Fibroblast of the aortic adventitia (primary cell): Measurements from ENCODE around the gene NTPCR. TPM values are rescaled to one million over a fixed set of nuclear protein-coding genes. Genes with fewer than 3 reads are reported as not detected.
"Not testable (repeated sequence)": the region's sequence is repeated elsewhere in the genome, so short reads cannot be mapped to it uniquely, and the experiment has no call there.

ENCODE experiments used
- DNase-seq: peaks from one replicate; pipeline ENCODE4 v3.0.0-alpha.2; 2010; ENCODE audit warnings: low read depth
- H3K4me3 ChIP-seq: 2 replicates; pipeline ENCODE4 v1.5.1; 2011; ENCODE audit warnings: low read depth, mild to moderate bottlenecking, control low read depth, low read length, moderate library complexity
- CTCF ChIP-seq: IDR thresholded peaks from 2 replicates; pipeline ENCODE4 v1.5.1; 2011; ENCODE audit warnings: mild to moderate bottlenecking, low read length, control low read depth, inconsistent platforms; ENCODE audit not compliant: insufficient read depth
- total RNA-seq: library from RNA; depleted of rRNA; stranded (reverse); fragments of >200 nt; gene quantifications from 2 replicates; pipeline ENCODE4 v1.2.3, GENCODE V29; 2012; ENCODE audit warnings: low replicate concordance

NTPCR gene
- total RNA-seq, 1 donor, result 19.7 TPM

- peak; percentile 5 for DNase-seq
- H3K4me3 ChIP-seq, result no peak overlapping the region
- TF ChIP-seq CTCF, result no peak
Measured at GRCh38 chr1:232905331-232906034, 44.9 kb upstream of the NTPCR start.

- no peak for DNase-seq
- no peak overlapping the region for H3K4me3 ChIP-seq
- no peak for TF ChIP-seq CTCF
Measured at GRCh38 chr1:232906441-232906840, 44.0 kb upstream of the NTPCR start.

GRCh38 chr1:232908831-232909230, 41.6 kb upstream of the NTPCR start:
- DNase-seq, result no peak
- no peak for TF ChIP-seq CTCF
- H3K4me3 ChIP-seq, result no peak overlapping the region

- TF ChIP-seq CTCF, result no peak
- no peak overlapping the region for H3K4me3 ChIP-seq
- no peak for DNase-seq
Measured at GRCh38 chr1:232909752-232910151, 40.7 kb upstream of the NTPCR start.

GRCh38 chr1:232911027-232911599, 39.3 kb upstream of the NTPCR start:
- TF ChIP-seq CTCF, result no peak
- no peak overlapping the region for H3K4me3 ChIP-seq
- DNase-seq, result no peak

GRCh38 chr1:232912845-232913580, 37.4 kb upstream of the NTPCR start:
- no peak for DNase-seq
- H3K4me3 ChIP-seq, result no peak overlapping the region
- TF ChIP-seq CTCF, result no peak

- not testable (repeated sequence) for DNase-seq, H3K4me3 ChIP-seq
Measured at GRCh38 chr1:232914271-232914670, 36.1 kb upstream of the NTPCR start.
